ENCODE measurements around the gene TRIM65. TPM values are rescaled to one million over a fixed set of nuclear protein-coding genes. Genes with fewer than 3 reads are reported as not detected.
A peak's percentile ranks its signal among the peaks of the same experiment; 100 is the strongest.

TRIM65 gene
- total RNA-seq, 1 donor: 22.5 TPM

DNA sequence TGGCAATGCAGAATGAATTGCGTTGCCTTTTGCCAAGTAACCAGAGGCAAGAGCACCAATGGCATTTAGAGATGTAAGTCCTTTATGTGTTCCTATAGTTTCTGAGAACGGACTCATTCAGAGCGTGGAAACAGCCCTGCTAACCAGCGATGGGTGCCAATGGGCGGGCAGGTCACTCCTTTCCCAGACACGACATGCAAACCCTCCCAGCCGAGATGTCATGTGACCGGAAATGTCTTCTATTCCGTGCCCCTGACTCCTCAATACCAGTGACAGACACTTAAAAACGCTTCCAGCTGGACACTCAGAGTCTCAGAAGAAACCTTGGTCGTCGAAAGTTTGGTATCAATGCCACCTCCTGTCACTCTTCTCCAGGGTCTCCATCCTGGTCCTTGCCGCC, 40.9 kb upstream of the TRIM65 start:
- H3K4me3 ChIP-seq (ENCODE audit: low read depth, low read length): no peak overlapping the region
- DNase-seq (ENCODE audit: low read depth): no peak
- TF ChIP-seq CTCF (IDR thresholded peaks at IDR 0.05; ENCODE audit: insufficient read depth, low read depth, low read length): no peak

DNA sequence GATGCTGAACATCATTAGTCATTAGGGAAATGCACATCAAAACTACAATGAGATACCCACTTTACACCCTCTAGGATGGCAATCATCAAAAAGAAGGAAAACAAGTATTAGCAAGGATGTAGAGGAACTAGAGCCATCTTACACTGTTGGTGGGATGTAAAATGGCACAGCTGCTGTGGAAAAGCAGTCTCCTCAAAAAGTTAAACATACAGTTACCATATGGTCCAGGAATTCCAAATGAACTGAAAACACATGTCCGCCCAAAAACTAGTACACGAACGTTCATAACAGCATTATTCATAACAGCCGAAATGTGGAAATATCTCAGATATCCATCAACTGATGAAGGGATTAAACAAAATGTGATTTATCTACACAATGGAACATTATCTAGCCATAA, 37.1 kb upstream of the TRIM65 start:
- DNase-seq (ENCODE audit: low read depth): no peak
- no peak overlapping the region for H3K4me3 ChIP-seq (ENCODE audit: low read depth, low read length)
- TF ChIP-seq CTCF (IDR thresholded peaks at IDR 0.05; ENCODE audit: insufficient read depth, low read depth, low read length): no peak

- no peak for TF ChIP-seq CTCF (IDR thresholded peaks at IDR 0.05; ENCODE audit: insufficient read depth, low read depth, low read length)
- no peak overlapping the region for H3K4me3 ChIP-seq (ENCODE audit: low read depth, low read length)
- DNase-seq (ENCODE audit: low read depth): no peak
Measured at GRCh38 chr17:75932852-75933251, 36.1 kb upstream of the TRIM65 start.

DNA sequence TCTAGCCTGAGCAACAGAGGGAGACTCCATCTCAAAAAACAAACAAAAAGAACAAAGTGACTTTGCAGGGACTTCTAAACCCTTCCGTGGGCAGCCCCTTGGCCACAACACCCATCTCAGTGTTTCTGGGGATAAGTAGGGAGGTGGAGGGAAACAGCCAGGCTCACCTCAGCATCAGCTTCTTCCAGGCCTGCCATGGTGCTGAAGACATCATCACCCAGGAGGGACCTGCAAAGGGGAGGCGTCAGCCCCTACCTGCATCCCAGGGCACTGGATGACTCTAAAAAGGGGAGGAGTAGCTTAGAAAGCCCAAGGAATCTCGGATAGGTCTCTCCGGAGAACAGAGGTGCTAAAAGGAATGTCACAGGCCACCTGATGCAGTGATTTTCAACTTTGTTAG, 34.3 kb upstream of the TRIM65 start:
- TF ChIP-seq CTCF (IDR thresholded peaks at IDR 0.05; ENCODE audit: insufficient read depth, low read depth, low read length): no peak
- H3K4me3 ChIP-seq (ENCODE audit: low read depth, low read length): no peak overlapping the region
- no peak for DNase-seq (ENCODE audit: low read depth)

DNA sequence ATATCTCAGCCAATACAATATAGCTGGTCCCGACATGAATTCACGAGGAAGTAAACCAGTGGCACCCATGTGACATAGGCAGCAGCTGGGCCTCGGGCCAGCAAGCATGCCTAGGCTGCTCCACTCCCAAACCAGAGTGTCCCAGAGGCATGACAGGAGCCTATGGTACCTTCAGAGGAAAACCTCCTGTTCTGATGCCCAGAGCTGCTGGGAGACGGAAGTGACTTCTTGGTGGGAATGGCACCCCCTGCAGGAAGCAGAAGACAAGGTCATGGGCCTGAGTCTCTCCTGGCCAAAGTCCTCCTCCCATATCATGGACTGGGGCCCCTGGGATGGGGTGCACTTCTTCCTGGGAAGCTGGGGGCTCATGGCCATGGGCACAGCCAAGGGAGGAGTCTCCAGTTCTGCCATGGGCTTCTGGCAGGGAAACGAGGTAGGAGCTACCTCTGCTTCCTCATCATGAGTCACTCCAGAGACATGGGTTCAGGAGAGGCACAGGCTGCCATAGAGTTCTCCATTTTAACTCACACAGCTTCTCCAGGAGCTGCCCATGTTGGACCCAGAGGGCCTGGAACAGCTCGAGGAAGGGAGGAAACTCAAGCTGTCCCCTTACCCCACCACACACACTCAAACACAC, 30.7 kb upstream of the TRIM65 start:
- no peak overlapping the region for H3K4me3 ChIP-seq (ENCODE audit: low read depth, low read length)
- peak; percentile 45 for DNase-seq (ENCODE audit: low read depth)
- TF ChIP-seq CTCF (IDR thresholded peaks at IDR 0.05; ENCODE audit: insufficient read depth, low read depth, low read length): peak; percentile 16

GRCh38 chr17:75926456-75926855, 29.7 kb upstream of the TRIM65 start:
- H3K4me3 ChIP-seq (ENCODE audit: low read depth, low read length): no peak overlapping the region
- DNase-seq (ENCODE audit: low read depth): no peak
- TF ChIP-seq CTCF (IDR thresholded peaks at IDR 0.05; ENCODE audit: insufficient read depth, low read depth, low read length): no peak

DNA sequence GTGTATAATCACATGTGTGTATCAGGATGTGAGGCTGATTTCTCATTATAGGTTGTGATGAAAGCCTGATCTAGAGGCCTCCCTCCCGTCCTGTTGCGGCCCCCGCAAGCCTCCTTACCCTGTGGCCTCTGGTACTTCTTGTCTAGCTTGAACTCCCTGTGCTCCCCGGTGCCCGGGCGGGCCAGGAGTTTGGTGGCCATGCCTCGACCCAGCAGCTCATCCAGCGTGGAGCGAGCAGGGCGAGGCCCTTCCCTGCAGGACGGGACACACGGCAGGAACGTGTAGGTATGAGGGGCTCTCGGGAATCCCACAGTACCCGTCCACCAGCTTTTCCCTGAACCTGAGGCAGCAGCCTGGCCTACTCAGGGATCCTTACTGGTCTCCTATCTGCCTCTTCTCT, 29.2 kb upstream of the TRIM65 start:
- TF ChIP-seq CTCF (IDR thresholded peaks at IDR 0.05; ENCODE audit: insufficient read depth, low read depth, low read length): no peak

More for the DNA sequence above, 29.2 kb upstream of the TRIM65 start:
- H3K4me3 ChIP-seq (ENCODE audit: low read depth, low read length): no peak overlapping the region
- DNase-seq (ENCODE audit: low read depth): no peak
